GM12878 (cell line): ENCODE results near the gene YPEL3. TPM values are rescaled to one million over a fixed set of nuclear protein-coding genes. Genes with fewer than 3 reads are reported as not detected.
"Not testable (repeated sequence)": the region's sequence is repeated elsewhere in the genome, so short reads cannot be mapped to it uniquely, and the experiment has no call there.

Experiments
- ATAC-seq: fragments of 200-7000 bp; cut with Tn5 transposase; 3 replicates; pipeline ENCODE4 v1.9.1; 2020; ENCODE audit warnings: mild to moderate bottlenecking, moderate library complexity
- BruUV-seq: library from RNA; stranded (reverse); fragments of 400-500 nt; replicated peaks from 2 replicates; lab custom pipeline; 2021; lab: Mats Ljungman, UMichigan
- CTCF ChIA-PET: fragments of 300-600 bp; sonication (Branson Sonifier 250); formaldehyde crosslinking; extraction: SDS; loops from one replicate; lab custom pipeline; 2021; ENCODE audit warnings: inconsistent platforms; lab: Yijun Ruan, JAX
- POLR2A ChIA-PET: fragments of 350-600 bp; formaldehyde crosslinking; extraction: SDS; loops from one replicate; lab custom pipeline; 2021; ENCODE audit warnings: inconsistent platforms; lab: Charles Lee
- RAD21 ChIA-PET: fragments of 300-600 bp; sonication (Branson Sonifier 250); formaldehyde crosslinking; loops from one replicate; lab custom pipeline; 2023; ENCODE audit warnings: antibody characterized with exemption; ENCODE audit not compliant: unreplicated experiment; lab: Charles Lee
- SMC1A ChIA-PET: fragments of 300-600 bp; sonication (Branson Sonifier 250); formaldehyde crosslinking; loops from one replicate; lab custom pipeline; 2023; ENCODE audit not compliant: unreplicated experiment, uncharacterized antibody; lab: Charles Lee
- DNase-seq: peaks from one replicate; pipeline ENCODE4 v3.0.0-alpha.2; 2011; ENCODE audit warnings: low read depth, low spot score
- FAIRE-seq: peaks from 3 replicates; lab custom pipeline; 2011; peaks lifted over from hg19 to GRCh38; lab: Jason Lieb, UNC
- H2AFZ ChIP-seq: 2 replicates; pipeline ENCODE4 v1.6.0; 2011; ENCODE audit warnings: low read depth, low read length, control low read depth; ENCODE audit not compliant: control insufficient read depth
- H3K27ac ChIP-seq: 2 replicates; pipeline ENCODE4 v1.5.1; 2011; ENCODE audit warnings: control low read depth; ENCODE audit not compliant: control insufficient read depth, insufficient read depth
- H3K27me3 ChIP-seq, 2 experiments: replicated peaks in 1 of 2; 2 replicates each; pipeline versions ENCODE4 v1.6.0 to v1.6.1; 2011; ENCODE audit warnings: low read length in 1 of 2; ENCODE audit not compliant: control insufficient read depth in 2 of 2, insufficient read depth in 2 of 2
- H3K36me3 ChIP-seq, 2 experiments: 2 replicates each; pipeline ENCODE4 v1.5.1; 2011; ENCODE audit warnings: low read length in 1 of 2; ENCODE audit not compliant: control insufficient read depth in 2 of 2, insufficient read depth in 2 of 2
- H3K4me1 ChIP-seq: 2 replicates; pipeline ENCODE4 v1.6.1; 2011; ENCODE audit warnings: mild to moderate bottlenecking, low read length, moderate library complexity, mixed read lengths; ENCODE audit not compliant: control insufficient read depth, insufficient read depth
- H3K4me2 ChIP-seq: 2 replicates; pipeline ENCODE4 v1.6.0; 2011; ENCODE audit warnings: control low read depth; ENCODE audit not compliant: control insufficient read depth, insufficient read depth
- H3K4me3 ChIP-seq: fragments of 200-600 bp; sonication (generic); 2 replicates; pipeline ENCODE4 v1.5.1; 2016
- H3K79me2 ChIP-seq: 2 replicates; pipeline ENCODE4 v1.6.0; 2011; ENCODE audit warnings: low read length; ENCODE audit not compliant: control insufficient read depth, insufficient read depth
- H3K9ac ChIP-seq: 2 replicates; pipeline ENCODE4 v1.8.0; 2011; ENCODE audit warnings: low read length, control low read depth, mixed read lengths; ENCODE audit not compliant: control insufficient read depth, insufficient read depth
- H3K9me3 ChIP-seq: replicated peaks from 3 replicates; pipeline ENCODE4 v1.5.1; 2011; ENCODE audit warnings: mild to moderate bottlenecking, low read length; ENCODE audit not compliant: control insufficient read depth, insufficient read depth
- H4K20me1 ChIP-seq: 2 replicates; pipeline ENCODE4 v1.6.0; 2011; ENCODE audit not compliant: control insufficient read depth, insufficient read depth
- HDAC2 ChIP-seq: fragments of 200-600 bp; sonication (generic); IDR thresholded peaks from 2 replicates; pipeline ENCODE4 v1.6.1; 2017
- WGBS: methylation state at CpG from one replicate; pipeline ENCODE4 v1.1.6; 2016; ENCODE audit warnings: low lambda C conversion rate; ENCODE audit not compliant: insufficient replicate concordance, insufficient coverage; ENCODE audit errors: missing lambda C conversion rate; 5-methylcytosine and 5-hydroxymethylcytosine counted together
- in situ Hi-C: fragments of 300-500 bp; cut with MboI; formaldehyde crosslinking; loops from 9 replicates; pipeline ENCODE4 v1.14.3; 2018; ENCODE audit warnings: mixed read lengths
- intact Hi-C: fragments of 100-400 bp; cut with micrococcal nuclease; formaldehyde crosslinking; loops from one replicate; pipeline ENCODE4 v1.14.2; 2022; ENCODE audit not compliant: unreplicated experiment
- polyA plus RNA-seq, 11 experiments: library from polyadenylated mRNA; depleted of rRNA in 4 of 11; unstranded in 6 of 11; stranded (reverse) in 5 of 11; fragments of >200 nt; fragmentation: Nextera tagmentation in 4 of 11; fragmentation: Illumina TruSeq in 1 of 11; extraction: Ambion mirVana in 4 of 11; extraction: Trizol in 1 of 11; gene quantifications; 1 replicate in 1 of 11; 2 replicates in 10 of 11; pipeline versions ENCODE4 v1.2.1 to v1.2.3, GENCODE V29; 2011 to 2016; ENCODE audit warnings: inconsistent platforms in 2 of 11, missing spikeins in 2 of 11, low read depth in 1 of 11
- total RNA-seq, 4 experiments: library from RNA; depleted of rRNA in 3 of 4; stranded (reverse); fragments of >200 nt in 3 of 4; fragmentation: Illumina TruSeq in 1 of 4; extraction: Trizol in 1 of 4; gene quantifications; 2 replicates each; pipeline versions ENCODE4 v1.2.1 to v1.2.3, GENCODE V29; 2013 to 2021

The YPEL3 gene
- total and polyA plus RNA-seq, 10 of the 15 experiments (the other 5 are each of a cell fraction or from before 2014, with no cell fraction given), result 1.3 to 22.0 (median 12.1) TPM

GRCh38 chr16:30125690-30126089, 29.7 kb upstream of the YPEL3 start:
- FAIRE-seq, H3K9ac ChIP-seq, H4K20me1 ChIP-seq, H3K9me3 ChIP-seq, H3K36me3 ChIP-seq, BruUV-seq, ATAC-seq, H3K27me3 ChIP-seq, H2AFZ ChIP-seq, in situ Hi-C loops, H3K4me2 ChIP-seq, intact Hi-C loops, H3K79me2 ChIP-seq, DNase-seq, H3K27ac ChIP-seq, H3K4me3 ChIP-seq: not testable (repeated sequence)
- RAD21 ChIA-PET, result interaction anchor here (0.6 to 1.2 kb wide), 3 partner anchors 34 to 60 kb away, joined by 3 read pairs; partner anchors contain the start of genes CORO1A and TBX6
- CTCF ChIA-PET, result interaction anchor here (0.6 to 4.2 kb wide), 4 partner anchors 9 to 282 kb away, joined by 3 to 22 read pairs (median 3); partner anchors contain the start of genes GDPD3 and ZNF771
- SMC1A ChIA-PET, result interaction anchor here (1.5 kb wide), 1 partner anchor 34 kb away, joined by 5 read pairs; no protein-coding TSS in a partner anchor
- POLR2A ChIA-PET, result interaction anchor here (1.3 to 1.6 kb wide), 2 partner anchors 11 to 60 kb away, joined by 5 to 6 read pairs; no protein-coding TSS in a partner anchor
- peaks cover 17% of the 10 kb centered on the region for H3K4me1 ChIP-seq
- 80% methylated on average over 9 of the region's 9 CpGs for WGBS

DNA sequence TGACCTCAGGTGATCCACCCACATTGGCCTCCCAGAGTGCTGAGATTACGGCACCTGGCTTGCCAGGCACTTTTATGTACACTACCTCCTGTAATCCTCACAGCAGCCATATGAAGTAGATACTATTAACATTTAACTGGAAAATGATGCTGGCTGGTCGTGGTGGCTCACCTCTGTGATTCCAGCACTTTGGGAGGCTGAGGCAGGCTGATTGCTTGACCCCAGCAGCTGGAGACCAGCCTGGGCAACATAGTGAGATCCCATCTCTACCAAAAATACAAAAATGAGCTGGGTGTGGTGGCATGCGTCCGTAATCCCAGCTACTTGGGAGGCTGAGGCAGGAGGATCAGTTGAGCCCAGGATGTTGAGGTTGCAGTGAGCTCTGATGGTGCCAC, 29.0 kb upstream of the YPEL3 start:
- H3K9ac ChIP-seq, result no peak overlapping the region
- FAIRE-seq (no peak), ATAC-seq (no peak), DNase-seq (no peak)
- no peaks in the 10 kb centered on the region for H3K9me3 ChIP-seq
- ChIA-PET CTCF (interaction anchor here (1.1 to 4.2 kb wide), 2 partner anchors 13 to 70 kb away, joined by 3 to 22 read pairs; partner anchors contain the start of gene GDPD3), SMC1A (interaction anchor here (1.2 to 1.5 kb wide), 3 partner anchors 21 to 35 kb away, joined by 3 to 5 read pairs (median 3); no protein-coding TSS in a partner anchor), RAD21 (interaction anchor here (1.2 kb wide), 1 partner anchor 58 kb away, joined by 3 read pairs; the partner anchor contains the start of gene CORO1A), POLR2A (interaction anchor here (0.6 kb wide), 1 partner anchor 26 kb away, joined by 4 read pairs; no protein-coding TSS in a partner anchor)
- WGBS, result 85% methylated on average over 4 of the region's 4 CpGs
- no peak for TF ChIP-seq HDAC2
- no peaks in the 10 kb centered on the region; the same call in 1 of the 2 replicates for H3K79me2 ChIP-seq
- no peak overlapping the region for H3K27ac ChIP-seq
- intact Hi-C loops, result no loop called here
- in situ Hi-C loops, result no loop called here
- H4K20me1 ChIP-seq, result no peaks in the 10 kb centered on the region
- no TSS peak for BruUV-seq
- H3K36me3 ChIP-seq, result no peaks in the 10 kb centered on the region
- H3K4me1 ChIP-seq, result peaks cover 17% of the 10 kb centered on the region
- H3K4me2 ChIP-seq, result no peak overlapping the region
- H3K27me3 ChIP-seq, result no peaks in the 10 kb centered on the region
- H2AFZ ChIP-seq, result no peak overlapping the region
- H3K4me3 ChIP-seq, result no peak overlapping the region
